C4-2B (cell line): Measurements from ENCODE around the gene HBZ.
"Not testable (repeated sequence)": the region's sequence is repeated elsewhere in the genome, so short reads cannot be mapped to it uniquely, and the experiment has no call there.

Experiments
- ZFX ChIP-seq: fragments of 450-650 bp; IDR thresholded peaks from 2 replicates; pipeline ENCODE4 v1.6.1; 2017
- TF ChIP-seq, protein P1 (sequence below): fragments of 450-650 bp; conservative IDR thresholded peaks from 2 replicates; pipeline ENCODE4 v1.5.1; 2017; ENCODE audit warnings: mild to moderate bottlenecking

GRCh38 chr16:164134-164823 lies 11.8 kb downstream of the HBZ start:
- TF ChIP-seq ZFX: not testable (repeated sequence)
- TF ChIP-seq, protein P1, sequence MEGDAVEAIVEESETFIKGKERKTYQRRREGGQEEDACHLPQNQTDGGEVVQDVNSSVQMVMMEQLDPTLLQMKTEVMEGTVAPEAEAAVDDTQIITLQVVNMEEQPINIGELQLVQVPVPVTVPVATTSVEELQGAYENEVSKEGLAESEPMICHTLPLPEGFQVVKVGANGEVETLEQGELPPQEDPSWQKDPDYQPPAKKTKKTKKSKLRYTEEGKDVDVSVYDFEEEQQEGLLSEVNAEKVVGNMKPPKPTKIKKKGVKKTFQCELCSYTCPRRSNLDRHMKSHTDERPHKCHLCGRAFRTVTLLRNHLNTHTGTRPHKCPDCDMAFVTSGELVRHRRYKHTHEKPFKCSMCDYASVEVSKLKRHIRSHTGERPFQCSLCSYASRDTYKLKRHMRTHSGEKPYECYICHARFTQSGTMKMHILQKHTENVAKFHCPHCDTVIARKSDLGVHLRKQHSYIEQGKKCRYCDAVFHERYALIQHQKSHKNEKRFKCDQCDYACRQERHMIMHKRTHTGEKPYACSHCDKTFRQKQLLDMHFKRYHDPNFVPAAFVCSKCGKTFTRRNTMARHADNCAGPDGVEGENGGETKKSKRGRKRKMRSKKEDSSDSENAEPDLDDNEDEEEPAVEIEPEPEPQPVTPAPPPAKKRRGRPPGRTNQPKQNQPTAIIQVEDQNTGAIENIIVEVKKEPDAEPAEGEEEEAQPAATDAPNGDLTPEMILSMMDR: not testable (repeated sequence)
